Type B pancreatic cell (in vitro differentiated cells): ENCODE data around the gene TMEM238L. TPM values are rescaled to one million over a fixed set of nuclear protein-coding genes. Genes with fewer than 3 reads are reported as not detected.
A peak's percentile ranks its signal among the peaks of the same experiment; 100 is the strongest.

Experiments
- DNase-seq: peaks from one replicate; pipeline ENCODE4 v3.0.0; 2021; ENCODE audit warnings: mixed read lengths; ENCODE audit not compliant: unreplicated experiment; ENCODE audit errors: extremely low spot score
- H3K27ac Mint-ChIP-seq: 2 replicates; pipeline ENCODE4 v1.8.0; 2021; ENCODE audit warnings: mild to moderate bottlenecking, mixed read lengths
- H3K27me3 Mint-ChIP-seq: 2 replicates; pipeline ENCODE4 v1.8.0; 2021; ENCODE audit warnings: mixed read lengths
- H3K36me3 Mint-ChIP-seq: 2 replicates; pipeline ENCODE4 v1.8.0; 2021; ENCODE audit warnings: mixed read lengths
- H3K4me1 Mint-ChIP-seq: one replicate; pipeline ENCODE4 v1.8.0; 2021; ENCODE audit warnings: mixed read lengths; ENCODE audit not compliant: unreplicated experiment
- H3K4me3 Mint-ChIP-seq: 2 replicates; pipeline ENCODE4 v1.8.0; 2021; ENCODE audit warnings: mild to moderate bottlenecking, mixed read lengths
- H3K9me3 Mint-ChIP-seq: 2 replicates; pipeline ENCODE4 v1.8.0; 2021; ENCODE audit warnings: mixed read lengths
- CTCF ChIP-seq: fragments of 200-600 bp; sonication (generic); conservative IDR thresholded peaks from 2 replicates; pipeline ENCODE4 v1.5.0; 2021; ENCODE audit warnings: antibody characterized with exemption, mild to moderate bottlenecking
- total RNA-seq: library from RNA; stranded (reverse); gene quantifications from 2 replicates; pipeline ENCODE4 v1.2.1, GENCODE V29; 2021; ENCODE audit warnings: low replicate concordance

The TMEM238L gene
- total RNA-seq, 1 donor from 2014 or later, result not detected

GRCh38 chr17:10827898-10828552 is 24.1 kb upstream of the TMEM238L start:
- Mint-ChIP-seq H3K4me3 (no peak overlapping the region), H3K27me3 (peaks cover 18% of the 10 kb centered on the region), H3K27ac (no peak overlapping the region), H3K36me3 (no peaks in the 10 kb centered on the region), H3K4me1 (peaks cover 4% of the 10 kb centered on the region), H3K9me3 (no peaks in the 10 kb centered on the region)
- TF ChIP-seq CTCF, result no peak
- DNase-seq, result no peak

DNA sequence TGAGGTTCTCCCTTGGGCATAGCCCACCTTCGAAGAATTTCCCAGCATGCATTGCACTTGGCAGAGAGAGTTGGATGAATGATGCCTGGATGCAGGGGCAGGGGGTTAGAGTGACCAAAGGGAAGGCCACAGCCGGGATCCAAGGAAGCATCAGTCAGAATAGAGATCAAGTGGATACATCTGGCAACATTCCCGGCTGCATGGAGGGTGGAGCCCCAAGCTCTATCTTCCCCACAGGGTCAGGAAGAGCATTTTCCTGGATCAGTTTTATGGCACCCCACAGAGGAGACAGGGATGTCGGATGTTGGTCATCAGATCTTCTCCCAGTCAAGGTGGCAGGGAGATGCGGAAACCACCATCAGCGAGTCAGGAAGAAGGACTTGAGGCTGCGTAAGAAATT is 21.0 kb upstream of the TMEM238L start:
- TF ChIP-seq CTCF, result no peak
- no peaks in the 10 kb centered on the region for H3K9me3 Mint-ChIP-seq
- peaks cover 19% of the 10 kb centered on the region for H3K27me3 Mint-ChIP-seq
- DNase-seq, result no peak
- H3K4me1 Mint-ChIP-seq, result peaks cover 12% of the 10 kb centered on the region
- no peak overlapping the region for H3K4me3 Mint-ChIP-seq
- H3K36me3 Mint-ChIP-seq, result no peaks in the 10 kb centered on the region
- H3K27ac Mint-ChIP-seq, result no peak overlapping the region

DNA sequence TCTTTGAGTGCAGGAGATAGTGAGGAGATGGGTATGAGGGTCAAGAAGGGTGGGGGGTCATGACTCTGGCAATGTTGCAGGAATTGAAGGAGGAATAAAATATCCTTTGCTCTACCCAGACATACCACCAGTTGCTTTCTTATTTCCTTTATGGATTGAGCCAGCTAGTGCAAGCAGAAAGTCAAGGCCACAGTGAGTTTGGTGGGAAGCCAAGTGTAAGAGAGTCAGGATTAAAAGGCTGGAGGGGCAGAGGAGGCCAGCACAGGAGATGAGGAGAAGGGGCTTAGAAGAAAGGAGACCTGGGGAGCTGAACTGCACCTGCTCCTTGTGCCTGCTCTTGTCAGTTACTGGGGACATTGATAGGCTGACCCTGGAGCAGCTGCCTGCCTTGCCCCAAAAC is 17.9 kb upstream of the TMEM238L start:
- H3K9me3 Mint-ChIP-seq, result no peaks in the 10 kb centered on the region
- TF ChIP-seq CTCF, result no peak
- H3K4me1 Mint-ChIP-seq, result peaks cover 8% of the 10 kb centered on the region
- no peaks in the 10 kb centered on the region for H3K36me3 Mint-ChIP-seq
- H3K4me3 Mint-ChIP-seq, result no peak overlapping the region
- no peak overlapping the region for H3K27ac Mint-ChIP-seq
- H3K27me3 Mint-ChIP-seq, result peaks cover 26% of the 10 kb centered on the region
- no peak for DNase-seq

DNA sequence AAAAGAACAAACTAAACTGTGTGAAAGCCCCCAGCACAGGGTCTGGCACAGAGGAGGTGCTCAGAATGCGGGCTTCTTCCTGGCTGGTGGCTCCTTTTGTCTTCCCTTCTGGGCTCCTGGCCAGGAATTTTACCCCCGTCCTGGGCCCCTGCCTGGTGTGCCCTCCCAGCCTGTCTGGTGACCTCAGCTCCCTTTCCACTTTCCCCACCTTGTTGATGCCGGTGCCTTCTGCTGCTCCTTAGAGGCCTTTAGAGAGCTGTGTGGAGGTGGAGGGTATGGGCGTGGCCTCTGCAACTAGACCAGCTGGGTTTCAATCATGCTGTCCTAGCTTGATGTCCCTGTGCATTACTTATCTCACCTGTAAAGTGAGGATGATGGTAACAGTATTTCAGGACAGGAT is 17.2 kb upstream of the TMEM238L start:
- DNase-seq, result no peak
- no peaks in the 10 kb centered on the region for H3K36me3 Mint-ChIP-seq
- H3K27ac Mint-ChIP-seq, result no peak overlapping the region
- H3K27me3 Mint-ChIP-seq, result peaks cover 26% of the 10 kb centered on the region
- H3K9me3 Mint-ChIP-seq, result no peaks in the 10 kb centered on the region
- H3K4me3 Mint-ChIP-seq, result no peak overlapping the region
- TF ChIP-seq CTCF, result no peak
- H3K4me1 Mint-ChIP-seq, result peaks cover 8% of the 10 kb centered on the region

- H3K27ac Mint-ChIP-seq, result peak overlapping the region; percentile 43
- TF ChIP-seq CTCF, result no peak
- H3K36me3 Mint-ChIP-seq, result no peaks in the 10 kb centered on the region
- peaks cover 9% of the 10 kb centered on the region for H3K4me1 Mint-ChIP-seq
- H3K9me3 Mint-ChIP-seq, result no peaks in the 10 kb centered on the region
- H3K27me3 Mint-ChIP-seq, result peaks cover 14% of the 10 kb centered on the region
- H3K4me3 Mint-ChIP-seq, result no peak overlapping the region
- DNase-seq, result no peak
Observed at GRCh38 chr17:10815319-10815718, 11.4 kb upstream of the TMEM238L start.
